ENCODE measurements around the gene NGEF.

DNA sequence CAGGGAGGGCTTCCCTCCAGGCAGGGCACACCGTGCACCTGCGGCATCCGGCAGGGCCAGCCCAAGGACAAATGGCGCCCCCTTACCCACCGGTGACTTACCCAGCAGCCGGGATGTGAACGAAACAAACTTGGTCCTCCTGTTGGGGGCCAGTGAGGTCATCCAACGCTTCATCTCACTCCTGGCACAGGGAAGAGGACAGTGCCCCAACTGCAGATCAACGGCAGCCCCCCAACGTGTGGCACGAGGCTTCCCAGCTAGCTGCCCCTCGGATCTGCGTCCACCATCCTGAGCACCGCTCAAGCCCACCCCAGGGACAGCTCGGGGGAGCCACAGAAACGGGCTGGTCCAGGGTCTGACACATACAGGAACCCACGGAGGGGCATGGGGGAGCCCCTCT is 131.0 kb downstream of the NGEF start:
- TF ChIP-seq SPI1 (IDR thresholded peaks at IDR 0.05; ENCODE audit: borderline replicate concordance, low read depth) = no peak
- TF ChIP-seq, protein P1, sequence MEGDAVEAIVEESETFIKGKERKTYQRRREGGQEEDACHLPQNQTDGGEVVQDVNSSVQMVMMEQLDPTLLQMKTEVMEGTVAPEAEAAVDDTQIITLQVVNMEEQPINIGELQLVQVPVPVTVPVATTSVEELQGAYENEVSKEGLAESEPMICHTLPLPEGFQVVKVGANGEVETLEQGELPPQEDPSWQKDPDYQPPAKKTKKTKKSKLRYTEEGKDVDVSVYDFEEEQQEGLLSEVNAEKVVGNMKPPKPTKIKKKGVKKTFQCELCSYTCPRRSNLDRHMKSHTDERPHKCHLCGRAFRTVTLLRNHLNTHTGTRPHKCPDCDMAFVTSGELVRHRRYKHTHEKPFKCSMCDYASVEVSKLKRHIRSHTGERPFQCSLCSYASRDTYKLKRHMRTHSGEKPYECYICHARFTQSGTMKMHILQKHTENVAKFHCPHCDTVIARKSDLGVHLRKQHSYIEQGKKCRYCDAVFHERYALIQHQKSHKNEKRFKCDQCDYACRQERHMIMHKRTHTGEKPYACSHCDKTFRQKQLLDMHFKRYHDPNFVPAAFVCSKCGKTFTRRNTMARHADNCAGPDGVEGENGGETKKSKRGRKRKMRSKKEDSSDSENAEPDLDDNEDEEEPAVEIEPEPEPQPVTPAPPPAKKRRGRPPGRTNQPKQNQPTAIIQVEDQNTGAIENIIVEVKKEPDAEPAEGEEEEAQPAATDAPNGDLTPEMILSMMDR (IDR thresholded peaks at IDR 0.05; ENCODE audit: insufficient read depth, low read length) = no peak
- no peak for TF ChIP-seq POLR2AphosphoS5 (IDR thresholded peaks at IDR 0.05; ENCODE audit: low read depth)
- TF ChIP-seq, protein P2, sequence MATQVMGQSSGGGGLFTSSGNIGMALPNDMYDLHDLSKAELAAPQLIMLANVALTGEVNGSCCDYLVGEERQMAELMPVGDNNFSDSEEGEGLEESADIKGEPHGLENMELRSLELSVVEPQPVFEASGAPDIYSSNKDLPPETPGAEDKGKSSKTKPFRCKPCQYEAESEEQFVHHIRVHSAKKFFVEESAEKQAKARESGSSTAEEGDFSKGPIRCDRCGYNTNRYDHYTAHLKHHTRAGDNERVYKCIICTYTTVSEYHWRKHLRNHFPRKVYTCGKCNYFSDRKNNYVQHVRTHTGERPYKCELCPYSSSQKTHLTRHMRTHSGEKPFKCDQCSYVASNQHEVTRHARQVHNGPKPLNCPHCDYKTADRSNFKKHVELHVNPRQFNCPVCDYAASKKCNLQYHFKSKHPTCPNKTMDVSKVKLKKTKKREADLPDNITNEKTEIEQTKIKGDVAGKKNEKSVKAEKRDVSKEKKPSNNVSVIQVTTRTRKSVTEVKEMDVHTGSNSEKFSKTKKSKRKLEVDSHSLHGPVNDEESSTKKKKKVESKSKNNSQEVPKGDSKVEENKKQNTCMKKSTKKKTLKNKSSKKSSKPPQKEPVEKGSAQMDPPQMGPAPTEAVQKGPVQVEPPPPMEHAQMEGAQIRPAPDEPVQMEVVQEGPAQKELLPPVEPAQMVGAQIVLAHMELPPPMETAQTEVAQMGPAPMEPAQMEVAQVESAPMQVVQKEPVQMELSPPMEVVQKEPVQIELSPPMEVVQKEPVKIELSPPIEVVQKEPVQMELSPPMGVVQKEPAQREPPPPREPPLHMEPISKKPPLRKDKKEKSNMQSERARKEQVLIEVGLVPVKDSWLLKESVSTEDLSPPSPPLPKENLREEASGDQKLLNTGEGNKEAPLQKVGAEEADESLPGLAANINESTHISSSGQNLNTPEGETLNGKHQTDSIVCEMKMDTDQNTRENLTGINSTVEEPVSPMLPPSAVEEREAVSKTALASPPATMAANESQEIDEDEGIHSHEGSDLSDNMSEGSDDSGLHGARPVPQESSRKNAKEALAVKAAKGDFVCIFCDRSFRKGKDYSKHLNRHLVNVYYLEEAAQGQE (IDR thresholded peaks at IDR 0.05; ENCODE audit: insufficient replicate concordance, low read depth) = no peak
